SK-N-SH treated with all-trans-retinoic acid at 6 μM for 48 hours (cell line): ENCODE results near the gene TNFSF11.

Experiments used
- ARNTL ChIP-seq: fragments of 450-650 bp; formaldehyde crosslinking; IDR thresholded peaks from 2 replicates; pipeline ENCODE4 v1.5.0; 2020; ENCODE audit warnings: low read depth, mild to moderate bottlenecking, moderate library complexity, borderline replicate concordance
- CSDC2 ChIP-seq: fragments of 250-450 bp; sonication (Bioruptor Pico); IDR thresholded peaks from 2 replicates; pipeline ENCODE4 v1.5.0; 2020; ENCODE audit warnings: mild to moderate bottlenecking, moderate library complexity
- GLIS3 ChIP-seq: fragments of 250-450 bp; sonication (Bioruptor Pico); IDR thresholded peaks from 2 replicates; pipeline ENCODE4 v1.5.0; 2020; ENCODE audit warnings: mild to moderate bottlenecking, moderate library complexity
- OSR1 ChIP-seq: fragments of 250-450 bp; sonication (Bioruptor Pico); IDR thresholded peaks from 2 replicates; pipeline ENCODE4 v1.8.0; 2022; ENCODE audit warnings: moderate library complexity, mild to moderate bottlenecking, inconsistent platforms
- PATZ1 ChIP-seq: fragments of 250-450 bp; sonication (Bioruptor Pico); IDR thresholded peaks from 2 replicates; pipeline ENCODE4 v1.8.0; 2020; ENCODE audit warnings: mild to moderate bottlenecking, moderate library complexity, borderline replicate concordance
- POU6F1 ChIP-seq: fragments of 250-450 bp; sonication (Bioruptor Pico); IDR thresholded peaks from 2 replicates; pipeline ENCODE4 v1.8.0; 2021; ENCODE audit warnings: low read depth, mild to moderate bottlenecking, moderate library complexity, borderline replicate concordance
- PPARA ChIP-seq: fragments of 250-450 bp; sonication (Bioruptor Pico); IDR thresholded peaks from 2 replicates; pipeline ENCODE4 v1.5.0; 2020; ENCODE audit warnings: mild to moderate bottlenecking, borderline replicate concordance
- RARB ChIP-seq: fragments of 250-450 bp; sonication (Bioruptor Pico); IDR thresholded peaks from 2 replicates; pipeline ENCODE4 v1.8.0; 2021; ENCODE audit warnings: mild to moderate bottlenecking, moderate library complexity
- TCF4 ChIP-seq: fragments of 250-450 bp; sonication (Bioruptor Pico); IDR thresholded peaks from 2 replicates; pipeline ENCODE4 v1.8.0; 2021; ENCODE audit warnings: mild to moderate bottlenecking, moderate library complexity, borderline replicate concordance
- ZFP3 ChIP-seq: fragments of 250-450 bp; sonication (Bioruptor Pico); IDR thresholded peaks from 2 replicates; pipeline ENCODE4 v1.5.0; 2020; ENCODE audit warnings: mild to moderate bottlenecking, moderate library complexity
- ZFP30 ChIP-seq: fragments of 450-650 bp; formaldehyde crosslinking; IDR thresholded peaks from 2 replicates; pipeline ENCODE4 v1.5.0; 2022; ENCODE audit warnings: mild to moderate bottlenecking, moderate library complexity

GRCh38 chr13:42547612-42548011 is 26.3 kb upstream of the TNFSF11 start:
- TF ChIP-seq OSR1 (no peak), GLIS3 (CRISPR knock-in tag) (no peak), PATZ1 (no peak), ARNTL (CRISPR knock-in tag) (no peak), TCF4 (no peak), CSDC2 (CRISPR knock-in tag) (no peak), RARB (no peak), PPARA (CRISPR knock-in tag) (no peak), ZFP30 (CRISPR knock-in tag) (no peak), POU6F1 (CRISPR knock-in tag) (no peak), ZFP3 (CRISPR knock-in tag) (no peak)
